A549 treated with Hydrocortisone at 1 μM for 4 hours (cell line): ENCODE data around the gene CDY1B. TPM values are rescaled to one million over a fixed set of nuclear protein-coding genes. Genes with fewer than 3 reads are reported as not detected.

ENCODE experiments used
- total RNA-seq: library from RNA; stranded (reverse); fragments of 200-300 nt; extraction: Qiagen RNA extraction; gene quantifications from 5 replicates; pipeline ENCODE4 v1.2.3, GENCODE V29; 2022

CDY1B gene, protein sequence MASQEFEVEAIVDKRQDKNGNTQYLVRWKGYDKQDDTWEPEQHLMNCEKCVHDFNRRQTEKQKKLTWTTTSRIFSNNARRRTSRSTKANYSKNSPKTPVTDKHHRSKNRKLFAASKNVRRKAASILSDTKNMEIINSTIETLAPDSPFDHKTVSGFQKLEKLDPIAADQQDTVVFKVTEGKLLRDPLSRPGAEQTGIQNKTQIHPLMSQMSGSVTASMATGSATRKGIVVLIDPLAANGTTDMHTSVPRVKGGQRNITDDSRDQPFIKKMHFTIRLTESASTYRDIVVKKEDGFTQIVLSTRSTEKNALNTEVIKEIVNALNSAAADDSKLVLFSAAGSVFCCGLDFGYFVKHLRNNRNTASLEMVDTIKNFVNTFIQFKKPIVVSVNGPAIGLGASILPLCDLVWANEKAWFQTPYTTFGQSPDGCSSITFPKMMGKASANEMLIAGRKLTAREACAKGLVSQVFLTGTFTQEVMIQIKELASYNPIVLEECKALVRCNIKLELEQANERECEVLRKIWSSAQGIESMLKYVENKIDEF
- not detected in 5 replicates for total RNA-seq

DNA sequence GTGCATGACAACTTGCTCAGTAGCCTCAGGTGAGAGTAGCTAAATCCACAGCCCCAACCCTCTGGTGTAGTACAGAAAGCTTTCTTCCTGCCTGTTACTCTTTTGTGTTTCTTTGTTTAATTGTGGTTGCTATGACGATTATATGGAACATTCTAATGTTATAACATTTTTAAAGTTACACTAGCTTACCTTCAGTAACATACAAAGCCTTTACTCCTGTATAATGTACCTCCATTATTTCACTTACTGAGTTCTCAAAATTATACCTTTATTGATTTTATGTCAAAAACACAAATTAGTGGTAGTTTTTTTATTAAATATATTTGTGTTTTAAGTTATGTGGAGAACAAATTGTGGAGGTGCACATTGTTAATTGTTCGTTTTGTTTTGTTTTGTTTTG, at the start of gene CDY1B:
Gene CDY1B (minus strand): TSS at position 101 of the 400 bp plus-strand sequence. CDS start 331 bp downstream, outside the sequence.

